ENCODE data around the gene C10orf120. TPM values are rescaled to one million over a fixed set of nuclear protein-coding genes. Genes with fewer than 3 reads are reported as not detected.

The C10orf120 gene
- polyA plus RNA-seq, 12 donors: not detected

GRCh38 chr10:122660696-122661095 is 39.0 kb downstream of the C10orf120 start:
- DNase-seq: no peak

GRCh38 chr10:122659651-122660050 is 40.0 kb downstream of the C10orf120 start:
- DNase-seq: no peak

- no peak for DNase-seq
Measured at GRCh38 chr10:122659126-122659525, 40.5 kb downstream of the C10orf120 start.

- DNase-seq: no peak
Measured at GRCh38 chr10:122658356-122659049, 41.1 kb downstream of the C10orf120 start.

GRCh38 chr10:122657729-122658128 is 41.9 kb downstream of the C10orf120 start:
- DNase-seq: no peak

- no peak for DNase-seq
Measured at GRCh38 chr10:122657255-122657654, 42.4 kb downstream of the C10orf120 start.

- DNase-seq: no peak
Measured at GRCh38 chr10:122656741-122657140, 42.9 kb downstream of the C10orf120 start.

- DNase-seq: no peak
Measured at GRCh38 chr10:122656308-122656705, 43.3 kb downstream of the C10orf120 start.

GRCh38 chr10:122655524-122656307 is 43.9 kb downstream of the C10orf120 start:
- DNase-seq: no peak

- no peak for DNase-seq
Measured at GRCh38 chr10:122650331-122650730, 49.3 kb downstream of the C10orf120 start.

- no peak for DNase-seq
Measured at GRCh38 chr10:122649903-122650302, 49.7 kb downstream of the C10orf120 start.

GRCh38 chr10:122648599-122649428 is 50.8 kb downstream of the C10orf120 start:
- peak; percentile 10 for DNase-seq

Other genes starting within 250 kb of the C10orf120 start
- gene ARMS2, start 245.2 kb downstream of the C10orf120 start, polyA plus RNA-seq (ENCODE audit: insufficient read length in 12 of 12): under 1 TPM in 2 of 12 donors, not detected in 10; 0.21 to 0.23 TPM
- gene HTRA1, start 238.3 kb downstream of the C10orf120 start, polyA plus RNA-seq (ENCODE audit: insufficient read length in 12 of 12): 100 to 1,000 TPM in 6 of 12 donors, 10 to 100 TPM in 5, not detected in 1; 44.0 to 213 (median 104) TPM
- gene DMBT1, start 139.1 kb downstream of the C10orf120 start, polyA plus RNA-seq (ENCODE audit: insufficient read length in 12 of 12): 1 to 10 TPM in 1 of 12 donors, under 1 TPM in 1, not detected in 10; 0.01 to 1.6 TPM
- 1 to 10 TPM in 9 of 12 donors, under 1 TPM in 1, not detected in 2; 0.82 to 2.0 (median 1.3) TPM for gene CUZD1, start 146.0 kb upstream of the C10orf120 start, polyA plus RNA-seq (ENCODE audit: insufficient read length in 12 of 12)
- gene FAM24B, start 179.7 kb upstream of the C10orf120 start, polyA plus RNA-seq (ENCODE audit: insufficient read length in 12 of 12): 1 to 10 TPM in 10 of 12 donors, not detected in 2; 1.7 to 7.9 (median 3.6) TPM
- not detected for gene FAM24A, start 210.8 kb upstream of the C10orf120 start, polyA plus RNA-seq (ENCODE audit: insufficient read length in 12 of 12)